NOMO-1 treated with dmso at 0.1 percent for 144 hours (cell line): Measurements from ENCODE around the gene MTLN.
"Not testable (repeated sequence)": the region's sequence is repeated elsewhere in the genome, so short reads cannot be mapped to it uniquely, and the experiment has no call there.

ENCODE experiments used
- DNase-seq: peaks from one replicate; lab custom pipeline; 2025; ENCODE audit not compliant: unreplicated experiment; lab: John Stamatoyannopoulos, UW

Gene MTLN

DNA sequence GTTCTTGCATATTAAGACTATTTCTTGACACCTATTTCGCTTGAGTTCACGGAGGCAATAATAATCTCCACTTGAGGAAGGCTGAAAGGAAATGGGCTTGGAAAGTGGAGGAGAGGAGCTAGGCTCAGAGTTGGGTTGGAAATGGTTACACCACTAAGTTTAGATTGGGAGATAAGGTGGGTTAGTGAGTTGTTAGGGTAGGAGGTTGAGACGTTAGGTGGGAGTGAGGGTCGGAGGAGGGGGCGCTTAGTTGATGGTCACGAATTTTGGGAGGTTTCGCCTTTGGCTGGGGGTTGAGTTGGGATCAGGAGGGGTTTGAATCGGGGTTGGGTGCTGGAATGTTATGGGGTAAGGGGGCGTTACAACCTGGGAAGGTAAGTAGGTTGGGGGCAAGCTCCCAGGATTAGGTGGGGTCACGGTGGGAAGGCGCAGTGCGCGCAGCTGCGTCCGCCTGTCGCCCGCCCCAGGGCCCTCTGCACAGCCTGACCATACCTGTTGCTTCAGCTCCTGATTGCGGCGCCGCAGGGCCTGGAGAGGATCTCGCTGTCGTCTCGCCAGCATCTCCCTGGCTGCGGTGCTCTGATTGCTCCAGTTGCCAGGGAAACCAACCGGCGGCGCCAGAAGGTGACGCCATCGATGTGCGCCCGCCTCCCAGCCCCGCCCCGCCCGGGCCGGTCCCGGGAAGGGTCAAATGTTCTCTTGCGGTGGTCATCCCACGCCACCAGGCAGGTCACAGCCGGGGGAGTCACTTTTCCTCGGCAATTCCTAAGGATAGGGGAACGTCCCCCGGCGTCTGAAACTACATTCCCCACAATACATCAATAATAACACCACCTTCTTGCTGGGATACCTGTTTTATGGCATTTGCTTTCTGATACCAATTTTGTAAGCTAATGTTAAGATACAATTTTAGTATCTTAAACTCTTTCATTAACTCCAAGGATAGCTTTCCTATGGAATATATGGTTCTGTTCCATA is 7.7 kb downstream of the MTLN start, which contains the start of gene NPHP1:
NPHP1 (minus strand) TSS at position 606 of the 978 bp plus-strand sequence; CDS start at position 561, 45 bp downstream.
- peak; percentile 28 for DNase-seq

- no peak for DNase-seq
Observed at GRCh38 chr2:110198016-110198415, 14.3 kb downstream of the MTLN start.

- DNase-seq = no peak
Observed at GRCh38 chr2:110197452-110197851, 14.9 kb downstream of the MTLN start.

DNA sequence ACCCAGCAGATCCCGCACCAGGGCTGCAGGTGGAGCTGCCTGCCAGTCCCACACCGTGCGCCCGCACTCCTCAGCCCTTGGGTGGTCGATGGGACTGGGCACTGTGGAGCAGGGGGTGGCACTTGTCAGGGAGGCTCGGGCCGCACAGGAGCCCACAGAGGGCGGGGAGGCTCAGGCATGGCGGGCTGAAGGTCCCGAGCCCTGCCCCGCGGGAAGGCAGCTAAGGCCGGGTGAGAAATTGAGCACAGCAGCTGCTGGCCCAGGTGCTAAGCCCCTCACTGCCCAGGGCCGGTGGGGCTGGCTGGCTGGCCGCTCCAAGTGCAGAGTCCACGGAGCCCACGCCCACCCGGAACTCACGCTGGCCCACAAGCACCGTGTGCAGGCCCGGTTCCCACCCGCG is 22.2 kb downstream of the MTLN start:
- DNase-seq = not testable (repeated sequence)

- DNase-seq = no peak
Observed at GRCh38 chr2:110182449-110182848, 29.9 kb downstream of the MTLN start.

DNA sequence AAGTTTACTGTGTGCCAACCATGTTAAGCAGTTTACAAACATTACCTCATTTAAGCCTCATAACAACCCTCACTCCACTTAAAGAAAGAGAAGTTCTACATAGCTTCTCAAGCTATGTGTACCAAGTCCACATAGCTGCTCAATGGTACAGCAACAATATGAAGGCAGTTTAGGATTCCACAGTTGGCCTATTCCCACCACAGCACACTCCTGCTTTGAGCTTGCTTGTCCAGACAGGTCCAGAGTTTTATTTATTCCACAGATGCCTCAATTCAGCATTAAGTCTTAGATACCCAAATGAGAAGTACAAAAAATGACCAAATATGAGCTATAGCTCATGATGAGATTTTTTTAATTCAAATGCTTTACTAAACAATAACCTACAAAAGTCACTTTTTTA is 32.3 kb downstream of the MTLN start:
- no peak for DNase-seq

GRCh38 chr2:110173523-110173922 is 38.8 kb downstream of the MTLN start:
- DNase-seq = no peak

DNA sequence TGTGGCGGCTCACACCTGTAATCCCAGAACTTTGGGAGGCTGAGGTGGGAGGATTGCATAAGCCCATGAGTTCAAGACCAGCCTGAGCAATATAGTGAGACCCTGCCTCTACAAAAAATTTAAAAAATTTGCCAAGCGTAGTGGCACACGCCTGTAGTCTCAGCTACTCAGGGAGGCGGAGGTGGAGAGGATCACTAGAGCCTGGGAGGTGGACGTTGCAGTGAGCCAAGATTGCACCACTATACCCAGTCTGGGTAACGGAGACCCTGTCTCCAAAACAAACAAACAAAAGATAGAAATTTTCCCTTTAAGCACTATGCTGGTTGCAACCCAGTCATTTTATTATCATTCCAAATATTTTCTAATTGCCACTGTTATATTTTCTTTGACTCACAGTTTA is 39.8 kb downstream of the MTLN start:
- DNase-seq = no peak

DNA sequence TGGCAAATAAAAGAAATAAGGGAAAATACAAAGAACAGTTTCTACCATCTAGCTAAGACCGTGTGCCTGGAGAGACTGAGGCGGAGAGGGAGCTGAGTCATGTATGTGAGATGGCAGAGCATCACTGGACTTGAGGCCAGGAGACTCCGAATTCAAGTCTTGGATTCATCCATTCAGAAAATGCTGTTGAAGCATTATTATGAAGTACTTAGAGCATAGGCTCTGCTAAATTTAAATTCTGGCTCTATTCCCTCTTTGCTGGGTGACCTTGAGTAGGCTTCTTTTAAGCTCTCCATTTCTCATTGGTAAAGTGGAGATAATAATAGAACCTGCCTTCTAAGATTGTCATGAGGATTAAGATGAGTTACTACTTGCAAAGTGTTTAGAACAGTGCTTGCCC is 42.2 kb downstream of the MTLN start:
- DNase-seq = no peak

GRCh38 chr2:110167326-110168000 is 44.9 kb downstream of the MTLN start:
- DNase-seq = no peak

DNA sequence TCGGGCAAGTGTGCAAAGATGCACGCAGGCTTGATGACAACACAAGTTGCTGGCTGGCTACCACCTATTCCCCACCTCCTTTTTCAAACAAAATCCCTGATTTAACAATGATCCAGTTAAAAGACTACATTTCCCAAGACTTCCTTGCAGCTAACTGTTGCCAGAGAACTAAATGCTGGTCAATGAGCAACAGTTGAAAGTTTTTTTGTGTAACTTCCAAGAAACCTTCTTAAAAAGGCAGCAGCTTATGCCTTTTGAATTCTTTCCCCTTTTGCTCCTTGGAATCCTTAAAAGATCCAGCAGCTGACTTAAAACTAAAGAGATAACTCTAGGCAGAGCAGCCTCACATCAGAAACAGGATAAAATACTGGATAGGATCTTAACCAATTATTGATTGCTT is 46.1 kb downstream of the MTLN start:
- no peak for DNase-seq
